Ascending aorta (tissue), 2 donors: ENCODE data around the gene ZBTB7C. TPM values are rescaled to one million over a fixed set of nuclear protein-coding genes. Genes with fewer than 3 reads are reported as not detected.

Source experiments
- DNase-seq, 2 donors: peaks; one replicate each; pipeline ENCODE4 v3.0.0-alpha.2; 2019; ENCODE audit warnings: low spot score in 2 of 2
- H3K27ac ChIP-seq, 2 donors: fragments of 200-600 bp; sonication (generic); one replicate each; pipeline ENCODE4 v1.5.1; 2016 to 2017; ENCODE audit warnings: mild to moderate bottlenecking in 1 of 2
- H3K27me3 ChIP-seq: fragments of 200-600 bp; sonication (generic); one replicate; pipeline ENCODE4 v1.5.1; 2017
- H3K36me3 ChIP-seq, 2 donors: fragments of 200-600 bp; sonication (generic); one replicate each; pipeline ENCODE4 v1.5.1; 2016
- H3K4me1 ChIP-seq, 2 donors: fragments of 200-600 bp; sonication (generic); one replicate each; pipeline ENCODE4 v1.5.1; 2016 to 2017; ENCODE audit warnings: mild to moderate bottlenecking in 1 of 2
- H3K4me3 ChIP-seq, 2 donors: fragments of 200-600 bp; sonication (generic); one replicate each; pipeline ENCODE4 v1.5.1; 2016 to 2017; ENCODE audit warnings: mild to moderate bottlenecking in 1 of 2
- H3K9me3 ChIP-seq, 2 donors: fragments of 200-600 bp; sonication (generic); one replicate each; pipeline ENCODE4 v1.5.1; 2016
- CTCF ChIP-seq, 3 experiments: fragments of 200-600 bp in 2 of 3; fragments of 450-650 bp in 1 of 3; sonication (generic) in 2 of 3; IDR thresholded peaks; one replicate each; pipeline ENCODE4 v1.5.1; 2016 to 2019; ENCODE audit warnings: antibody characterized with exemption in 3 of 3, mild to moderate bottlenecking in 1 of 3, moderate library complexity in 1 of 3
- intact Hi-C: fragments of 100-400 bp; cut with DNase I; formaldehyde crosslinking; loops from one replicate; pipeline ENCODE4 v1.15.1; 2023
- total RNA-seq: library from RNA; depleted of rRNA; stranded (reverse); fragments of >200 nt; gene quantifications from one replicate; pipeline ENCODE4 v1.1.0, GENCODE V29; 2016

ZBTB7C gene
- total RNA-seq, 1 donor from 2014 or later, result 8.1 TPM

DNA sequence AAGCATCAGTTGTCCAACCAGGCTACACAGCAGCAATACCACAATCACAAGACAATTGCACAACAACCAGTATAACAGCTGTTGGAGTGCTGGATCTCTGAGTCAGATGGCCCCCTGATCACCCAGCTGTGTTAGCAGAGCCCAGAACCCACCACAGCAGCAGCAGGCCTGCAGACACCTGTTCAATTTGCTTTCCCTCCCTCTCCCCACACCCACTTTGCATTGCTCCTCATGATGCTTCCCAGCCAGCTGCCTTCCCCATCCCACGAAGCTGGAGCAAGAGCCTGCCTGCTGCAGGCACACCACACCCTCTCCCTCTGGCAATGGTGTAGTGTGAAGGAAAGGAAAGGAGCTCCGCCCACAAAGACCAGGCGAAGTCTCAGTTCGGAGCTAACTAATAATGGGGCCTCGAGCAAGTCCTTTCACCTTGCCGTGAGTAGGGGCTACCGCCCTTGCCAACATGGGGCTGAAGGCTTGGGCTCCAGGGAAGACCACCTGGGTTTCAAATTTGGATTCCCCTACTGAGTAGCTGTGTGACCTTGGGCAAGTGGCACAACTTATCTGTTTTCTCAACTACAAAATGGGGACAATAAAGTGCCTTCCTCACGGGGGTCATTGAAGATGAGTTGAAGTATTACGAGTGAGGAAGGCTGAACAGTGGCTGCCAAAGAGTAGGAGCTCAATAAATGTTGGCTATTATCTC lies 19.4 kb upstream of the ZBTB7C start:
- DNase-seq, result no peak
- no peaks in the 10 kb centered on the region for H3K4me1 ChIP-seq
- no peaks in the 10 kb centered on the region for H3K9me3 ChIP-seq
- intact Hi-C loops, result no loop called here
- H3K27ac ChIP-seq, result no peak overlapping the region
- no peaks in the 10 kb centered on the region for H3K36me3 ChIP-seq
- no peak for TF ChIP-seq CTCF (IDR thresholded peaks at IDR 0.05)
- H3K4me3 ChIP-seq, result no peak overlapping the region
- no peaks in the 10 kb centered on the region for H3K27me3 ChIP-seq

DNA sequence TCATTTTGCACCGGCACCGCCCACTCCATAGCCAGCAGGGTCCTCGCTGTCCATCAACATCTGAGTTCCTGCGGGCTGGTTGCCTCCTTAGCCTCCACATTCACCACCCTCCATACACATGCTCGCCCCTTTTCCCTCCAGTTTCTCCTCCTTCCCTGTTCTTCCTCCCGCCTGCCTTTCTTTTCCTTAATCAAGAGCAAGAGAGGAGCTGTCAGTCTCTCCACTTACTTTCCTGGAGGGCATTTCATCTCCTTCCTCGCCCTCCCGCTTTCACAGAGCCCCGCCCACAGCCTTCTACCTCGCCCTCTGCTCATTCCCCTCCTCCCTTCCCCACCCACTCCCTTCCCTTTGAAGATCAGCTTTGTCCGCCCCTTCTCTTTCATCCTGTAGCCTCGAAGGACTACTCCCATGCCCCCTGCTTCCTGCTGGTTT lies 13.8 kb upstream of the ZBTB7C start:
- peaks cover 0 to 11% of the 10 kb centered on the region in 2 donors for H3K4me1 ChIP-seq
- H3K9me3 ChIP-seq, result no peaks in the 10 kb centered on the region
- no peak overlapping the region for H3K4me3 ChIP-seq
- H3K27ac ChIP-seq, result no peak overlapping the region
- intact Hi-C loops, result no loop called here
- H3K36me3 ChIP-seq, result no peaks in the 10 kb centered on the region
- H3K27me3 ChIP-seq, result no peaks in the 10 kb centered on the region
- DNase-seq, result no peak
- TF ChIP-seq CTCF (IDR thresholded peaks at IDR 0.05), result no peak

- TF ChIP-seq CTCF (IDR thresholded peaks at IDR 0.05), result no peak
- H3K27ac ChIP-seq, result peak overlapping the region; percentile 77 to 80
These were observed 10.3 kb upstream of the ZBTB7C start for GRCh38 chr18:48419277-48420022.

GRCh38 chr18:48418539-48419276 lies 9.5 kb upstream of the ZBTB7C start:
- DNase-seq, result peak; percentile 61 to 85
- intact Hi-C loops, result no loop called here
- H3K4me1 ChIP-seq, result peaks cover 0 to 11% of the 10 kb centered on the region in 2 donors
- no peak for TF ChIP-seq CTCF (IDR thresholded peaks at IDR 0.05)
- H3K36me3 ChIP-seq, result no peaks in the 10 kb centered on the region
- H3K27me3 ChIP-seq, result no peaks in the 10 kb centered on the region
- H3K9me3 ChIP-seq, result no peaks in the 10 kb centered on the region
- H3K4me3 ChIP-seq, result no peak overlapping the region
- H3K27ac ChIP-seq, result peak overlapping the region; percentile 77 to 80

More at GRCh38 chr18:48419277-48420022, 10.3 kb upstream of the ZBTB7C start:
- H3K4me1 ChIP-seq, result peaks cover 0 to 11% of the 10 kb centered on the region in 2 donors
- H3K4me3 ChIP-seq, result no peak overlapping the region
- no peaks in the 10 kb centered on the region for H3K27me3 ChIP-seq
- DNase-seq, result no peak
- H3K36me3 ChIP-seq, result no peaks in the 10 kb centered on the region
- no peaks in the 10 kb centered on the region for H3K9me3 ChIP-seq
- intact Hi-C loops, result no loop called here

- H3K36me3 ChIP-seq, result no peaks in the 10 kb centered on the region
- no peaks in the 10 kb centered on the region for H3K9me3 ChIP-seq
- intact Hi-C loops, result no loop called here
- no peak overlapping the region for H3K4me3 ChIP-seq
- H3K27me3 ChIP-seq, result no peaks in the 10 kb centered on the region
- H3K4me1 ChIP-seq, result peaks cover 0 to 11% of the 10 kb centered on the region in 2 donors
- TF ChIP-seq CTCF (IDR thresholded peaks at IDR 0.05), result no peak
- no peak for DNase-seq
- H3K27ac ChIP-seq, result peak overlapping the region in 1 of 2 donors; percentile 77
These were observed 8.8 kb upstream of the ZBTB7C start for GRCh38 chr18:48417985-48418384.
